IPS-18c (cell line): Measurements from ENCODE around the gene HSP90AB1.

Source experiments
- H3K4me3 ChIP-seq: 2 replicates; pipeline ENCODE4 v1.7.0; 2013; ENCODE audit warnings: low read depth, mild to moderate bottlenecking, low read length, moderate library complexity; ENCODE audit not compliant: insufficient read depth
- H3K9me3 ChIP-seq: one replicate; pipeline ENCODE4 v1.6.1; 2013; ENCODE audit warnings: mild to moderate bottlenecking, low read length, moderate library complexity; ENCODE audit not compliant: control insufficient read depth, insufficient read depth

The HSP90AB1 gene

DNA sequence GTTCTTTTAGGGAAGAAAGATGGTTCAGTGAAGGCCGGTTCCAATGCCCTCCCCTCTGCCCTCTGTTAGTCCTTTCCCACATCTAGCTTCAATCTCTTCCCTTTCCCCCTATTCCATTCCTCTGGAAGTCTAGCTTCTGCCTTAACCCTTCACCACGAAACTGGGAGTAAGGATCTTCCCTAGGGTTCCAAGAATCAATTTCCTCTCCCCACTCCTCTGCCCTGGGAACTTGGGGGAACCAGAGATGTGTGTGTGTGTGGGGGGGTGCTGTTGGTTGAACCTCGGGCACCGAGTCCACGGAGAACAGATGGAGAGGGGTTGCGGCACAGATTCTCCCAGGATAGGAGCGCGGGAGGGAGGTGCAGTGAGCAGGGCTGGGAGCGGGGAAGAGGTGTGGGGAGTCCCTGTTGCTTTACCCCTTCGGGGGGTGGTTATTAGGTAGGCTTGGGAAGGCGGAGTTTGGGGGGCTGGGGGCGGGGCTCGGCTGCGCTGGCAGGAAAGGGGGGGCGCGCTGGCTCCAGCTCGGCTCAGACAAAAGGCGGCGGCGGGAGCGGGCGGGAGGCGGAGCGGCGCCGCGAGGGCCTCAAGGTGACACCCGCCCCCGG, 23.1 kb downstream of the HSP90AB1 start, which contains the start of gene TMEM151B:
TMEM151B (plus strand) TSS at position 530 of the 605 bp plus-strand sequence. CDS start 293 bp downstream, outside the sequence.
- H3K9me3 ChIP-seq: no peaks in the 10 kb centered on the region
- peak within 1 kb of the TSS; percentile 38 for H3K4me3 ChIP-seq

- Histone ChIP-seq H3K9me3 (no peaks in the 10 kb centered on the region), H3K4me3 (peak overlapping the region; percentile 34; the same call in 1 of the 2 replicates)
These were observed 23.9 kb downstream of the HSP90AB1 start for GRCh38 chr6:44270526-44271405.

GRCh38 chr6:44271406-44271723, 24.5 kb downstream of the HSP90AB1 start:
- Histone ChIP-seq H3K4me3 (no peak overlapping the region), H3K9me3 (no peaks in the 10 kb centered on the region)

- Histone ChIP-seq H3K9me3 (no peaks in the 10 kb centered on the region), H3K4me3 (no peak overlapping the region)
These were observed 25.0 kb downstream of the HSP90AB1 start for GRCh38 chr6:44271914-44272313.

DNA sequence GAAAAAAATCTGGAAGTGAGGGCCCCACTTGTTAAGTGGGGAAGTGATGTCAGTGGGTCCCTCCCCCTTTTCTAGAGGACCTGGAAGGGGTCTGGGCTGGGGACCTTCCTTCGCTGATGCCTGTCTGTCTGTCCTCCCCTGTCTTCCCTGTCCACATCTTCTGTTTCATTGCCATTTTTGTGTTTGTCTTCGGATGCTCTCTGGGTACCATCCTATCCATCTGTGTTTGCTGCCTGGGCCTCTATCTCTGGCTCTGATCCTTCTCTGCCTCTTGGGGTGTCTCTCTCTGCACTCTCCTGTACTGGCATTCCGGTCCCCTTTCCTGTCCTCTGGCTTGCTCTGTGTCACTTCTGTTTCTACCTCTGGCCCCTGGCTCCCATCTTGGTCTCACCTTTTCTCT, 25.6 kb downstream of the HSP90AB1 start:
- H3K4me3 ChIP-seq: no peak overlapping the region
- no peaks in the 10 kb centered on the region for H3K9me3 ChIP-seq

DNA sequence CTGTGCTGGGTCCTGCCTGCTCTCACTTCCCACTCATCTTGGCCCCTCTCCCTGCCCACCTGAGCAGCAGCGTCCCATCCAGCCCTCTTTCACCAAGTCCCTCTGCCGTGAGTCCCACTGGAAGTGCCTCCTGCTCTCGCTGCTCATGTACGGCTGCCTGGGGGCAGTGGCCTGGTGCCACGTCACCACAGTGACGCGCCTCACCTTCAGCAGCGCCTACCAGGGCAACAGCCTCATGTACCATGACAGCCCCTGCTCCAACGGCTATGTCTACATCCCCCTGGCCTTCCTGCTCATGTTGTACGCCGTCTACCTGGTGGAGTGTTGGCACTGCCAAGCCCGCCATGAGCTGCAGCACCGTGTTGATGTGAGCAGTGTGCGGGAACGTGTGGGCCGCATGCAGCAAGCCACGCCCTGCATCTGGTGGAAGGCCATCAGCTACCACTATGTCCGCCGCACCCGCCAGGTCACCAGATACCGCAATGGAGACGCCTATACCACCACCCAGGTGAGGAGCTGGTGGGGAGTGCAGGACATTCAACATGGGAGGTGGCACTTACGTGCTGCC, 26.2 kb downstream of the HSP90AB1 start:
- Histone ChIP-seq H3K4me3 (no peak overlapping the region), H3K9me3 (no peaks in the 10 kb centered on the region)

DNA sequence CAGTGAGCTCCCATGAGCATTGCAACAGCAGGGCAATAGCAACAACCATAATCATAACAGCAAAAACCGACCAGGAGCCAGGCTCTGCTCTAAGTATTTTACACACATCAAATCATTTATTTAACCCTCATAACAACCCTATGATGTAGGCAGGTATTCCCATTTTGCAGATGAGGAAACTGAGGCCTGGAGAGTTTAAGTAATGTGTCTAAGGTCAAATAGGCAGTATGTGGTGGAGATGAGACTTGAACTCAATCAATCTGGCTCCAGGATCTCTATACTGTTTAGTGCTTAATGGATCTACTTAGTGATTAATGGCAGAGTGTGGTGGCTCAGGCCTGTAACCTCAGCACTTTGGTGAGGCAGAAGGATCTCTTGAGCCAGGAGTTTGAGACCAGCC, 26.7 kb downstream of the HSP90AB1 start:
- no peak overlapping the region for H3K4me3 ChIP-seq
- H3K9me3 ChIP-seq: no peaks in the 10 kb centered on the region

GRCh38 chr6:44275271-44275748, 28.4 kb downstream of the HSP90AB1 start:
- H3K4me3 ChIP-seq: no peak overlapping the region; the same call in 1 of the 2 replicates
- no peaks in the 10 kb centered on the region for H3K9me3 ChIP-seq

- Histone ChIP-seq H3K9me3 (no peaks in the 10 kb centered on the region), H3K4me3 (no peak overlapping the region; the same call in 1 of the 2 replicates)
These were observed 29.1 kb downstream of the HSP90AB1 start for GRCh38 chr6:44275749-44276648.

DNA sequence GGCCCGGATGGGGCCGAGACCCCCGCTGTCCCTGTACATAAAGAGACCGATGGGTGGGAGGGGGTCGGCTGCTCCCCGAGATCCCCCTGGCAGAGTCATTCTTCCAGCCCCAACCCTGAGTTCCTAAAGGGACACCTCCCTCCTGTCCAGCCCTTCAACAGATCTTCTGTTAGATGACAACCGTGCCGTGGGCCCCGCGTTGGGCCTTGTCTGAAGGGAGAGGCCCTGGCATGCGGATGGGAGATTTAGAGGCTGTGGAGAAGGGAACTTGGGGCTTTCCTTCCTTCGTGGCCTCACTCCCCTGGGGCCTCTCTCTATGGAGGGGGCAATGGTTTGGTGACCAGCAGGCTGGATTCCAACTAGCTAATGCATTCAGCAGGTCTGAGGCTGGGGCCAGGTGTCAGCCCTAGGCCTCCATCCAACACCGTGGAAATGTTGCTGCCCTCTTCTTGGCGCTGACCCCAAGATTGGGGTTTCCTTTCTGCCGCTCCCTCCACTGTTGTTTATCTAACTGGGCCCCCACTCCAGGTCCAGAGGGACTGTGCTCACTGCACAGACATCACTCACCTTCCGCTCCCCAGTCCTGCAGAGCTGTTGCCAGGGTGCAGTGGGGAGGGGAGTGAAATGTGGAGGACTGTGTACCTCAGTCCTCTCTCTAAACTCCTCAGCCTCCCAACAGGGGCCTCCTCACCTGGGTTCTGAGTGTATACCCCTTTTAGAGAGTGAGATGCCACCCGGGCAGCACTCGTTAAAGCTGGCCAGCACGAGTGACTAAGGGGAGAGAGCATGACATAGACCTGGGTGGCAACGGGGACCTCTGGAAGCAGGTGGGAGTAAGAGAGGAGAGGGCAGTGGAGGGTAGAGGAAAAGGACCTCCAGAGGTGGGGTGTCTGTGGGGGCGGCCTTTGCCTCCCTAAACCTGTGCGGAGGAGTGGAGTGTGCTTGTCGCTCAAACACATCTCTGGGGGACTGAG, 30.1 kb downstream of the HSP90AB1 start:
- Histone ChIP-seq H3K9me3 (no peaks in the 10 kb centered on the region), H3K4me3 (no peak overlapping the region)

GRCh38 chr6:44277763-44278162, 30.9 kb downstream of the HSP90AB1 start:
- no peak overlapping the region for H3K4me3 ChIP-seq
- H3K9me3 ChIP-seq: no peaks in the 10 kb centered on the region

GRCh38 chr6:44278315-44278714, 31.4 kb downstream of the HSP90AB1 start:
- Histone ChIP-seq H3K9me3 (no peaks in the 10 kb centered on the region), H3K4me3 (no peak overlapping the region)

DNA sequence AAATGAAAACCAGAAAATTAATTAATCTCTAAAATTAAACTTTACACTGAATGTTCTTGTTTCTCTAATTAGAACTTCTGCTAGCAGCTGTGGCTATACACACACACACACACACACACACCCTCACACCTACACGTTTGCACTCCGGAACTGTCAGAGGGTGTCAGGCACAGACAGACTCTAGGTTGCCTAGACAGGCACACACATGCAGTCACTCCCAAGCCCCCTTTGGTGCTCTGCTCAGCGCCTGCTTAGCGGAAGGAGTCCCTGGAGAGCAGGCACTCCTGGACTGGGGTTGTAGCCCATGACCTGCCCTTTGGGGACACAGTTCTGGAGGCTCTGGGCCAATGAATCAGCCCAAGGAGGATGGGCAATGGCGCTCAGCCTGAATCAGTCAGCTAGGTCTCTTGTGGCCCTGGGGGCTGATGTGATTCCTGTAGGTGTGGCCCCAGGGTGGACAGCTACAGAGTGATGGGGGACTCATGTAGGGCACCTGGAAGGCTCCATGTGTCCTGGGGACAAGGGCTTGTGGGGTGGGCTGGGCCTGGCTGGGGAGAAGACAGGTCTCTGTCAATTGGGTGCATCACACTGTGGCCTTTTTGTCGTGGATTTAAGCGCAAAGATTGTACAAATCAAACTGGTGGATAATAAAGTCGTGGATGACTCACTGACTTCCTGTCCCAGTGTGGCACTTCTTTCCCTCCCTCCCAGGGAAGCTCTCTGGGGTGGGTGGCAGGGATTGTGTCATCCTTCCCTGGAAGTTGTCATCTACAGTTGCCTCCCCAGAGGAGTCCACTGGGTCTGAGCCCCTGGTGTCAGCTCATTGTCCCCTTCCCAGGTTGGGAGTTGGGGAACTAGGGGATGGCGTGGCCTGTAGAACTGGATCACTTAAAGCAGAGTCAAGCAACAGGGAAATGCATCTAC, 32.1 kb downstream of the HSP90AB1 start:
- Histone ChIP-seq H3K9me3 (no peaks in the 10 kb centered on the region), H3K4me3 (no peak overlapping the region)

DNA sequence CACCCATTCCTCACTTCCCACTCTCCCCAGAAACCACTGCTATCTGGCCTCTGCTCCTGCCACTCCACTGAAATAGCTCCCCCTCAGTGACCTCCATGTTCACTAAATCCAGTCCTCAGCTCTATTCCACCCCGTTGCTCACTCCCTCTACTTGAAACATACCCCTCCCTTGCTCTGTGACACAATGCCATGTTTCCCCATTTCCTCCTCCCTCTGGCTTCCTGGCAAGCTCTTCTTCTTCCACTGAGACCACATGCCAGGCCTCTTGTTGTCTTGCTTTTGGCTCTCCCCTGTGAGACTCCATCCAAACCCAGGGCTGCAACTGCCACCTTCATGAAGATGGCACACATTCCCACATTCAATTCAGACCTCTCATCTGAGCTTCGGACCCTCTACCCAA, 37.2 kb downstream of the HSP90AB1 start:
- Histone ChIP-seq H3K9me3 (no peaks in the 10 kb centered on the region), H3K4me3 (no peak overlapping the region)

DNA sequence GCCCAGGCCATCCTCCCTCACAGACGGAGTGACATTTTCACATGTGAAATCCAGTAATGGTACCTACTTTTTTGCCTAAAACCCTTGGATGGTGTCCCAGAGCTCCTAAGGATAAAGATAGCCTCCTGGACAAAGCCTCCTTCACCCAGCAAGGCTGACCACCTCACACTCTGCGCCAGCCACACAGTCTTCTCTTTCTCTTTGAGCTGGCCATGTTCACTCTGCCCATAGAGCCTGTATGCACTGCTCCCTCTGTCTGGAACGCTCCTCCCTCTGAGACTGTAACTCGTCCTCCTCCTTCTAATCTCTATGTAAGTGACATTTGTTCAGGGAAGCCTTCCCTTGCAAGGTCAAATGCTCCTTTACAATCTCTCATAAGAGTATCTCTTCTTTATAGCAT, 38.0 kb downstream of the HSP90AB1 start:
- Histone ChIP-seq H3K4me3 (no peak overlapping the region), H3K9me3 (no peaks in the 10 kb centered on the region)
